Kidney capillary endothelial cell (primary cell): ENCODE data around the gene OR4D10.

ENCODE experiments used
- DNase-seq: peaks from one replicate; pipeline ENCODE4 v3.0.0-alpha.2; 2018; ENCODE audit warnings: low spot score

The OR4D10 gene

GRCh38 chr11:59528711-59529110 is 55.6 kb downstream of the OR4D10 start:
- no peak for DNase-seq
